EH (cell line): ENCODE measurements around the gene POLR2L.

Experiments used
- DNase-seq: peaks from one replicate; pipeline ENCODE4 v3.0.0-alpha.2; 2015; ENCODE audit warnings: low read depth

POLR2L gene

GRCh38 chr11:854601-855329, 12.4 kb upstream of the POLR2L start:
- DNase-seq: no peak

- DNase-seq: no peak
Measured at GRCh38 chr11:853682-854448, 11.5 kb upstream of the POLR2L start.

- DNase-seq: no peak
Measured at GRCh38 chr11:852762-853161, 10.4 kb upstream of the POLR2L start.

DNA sequence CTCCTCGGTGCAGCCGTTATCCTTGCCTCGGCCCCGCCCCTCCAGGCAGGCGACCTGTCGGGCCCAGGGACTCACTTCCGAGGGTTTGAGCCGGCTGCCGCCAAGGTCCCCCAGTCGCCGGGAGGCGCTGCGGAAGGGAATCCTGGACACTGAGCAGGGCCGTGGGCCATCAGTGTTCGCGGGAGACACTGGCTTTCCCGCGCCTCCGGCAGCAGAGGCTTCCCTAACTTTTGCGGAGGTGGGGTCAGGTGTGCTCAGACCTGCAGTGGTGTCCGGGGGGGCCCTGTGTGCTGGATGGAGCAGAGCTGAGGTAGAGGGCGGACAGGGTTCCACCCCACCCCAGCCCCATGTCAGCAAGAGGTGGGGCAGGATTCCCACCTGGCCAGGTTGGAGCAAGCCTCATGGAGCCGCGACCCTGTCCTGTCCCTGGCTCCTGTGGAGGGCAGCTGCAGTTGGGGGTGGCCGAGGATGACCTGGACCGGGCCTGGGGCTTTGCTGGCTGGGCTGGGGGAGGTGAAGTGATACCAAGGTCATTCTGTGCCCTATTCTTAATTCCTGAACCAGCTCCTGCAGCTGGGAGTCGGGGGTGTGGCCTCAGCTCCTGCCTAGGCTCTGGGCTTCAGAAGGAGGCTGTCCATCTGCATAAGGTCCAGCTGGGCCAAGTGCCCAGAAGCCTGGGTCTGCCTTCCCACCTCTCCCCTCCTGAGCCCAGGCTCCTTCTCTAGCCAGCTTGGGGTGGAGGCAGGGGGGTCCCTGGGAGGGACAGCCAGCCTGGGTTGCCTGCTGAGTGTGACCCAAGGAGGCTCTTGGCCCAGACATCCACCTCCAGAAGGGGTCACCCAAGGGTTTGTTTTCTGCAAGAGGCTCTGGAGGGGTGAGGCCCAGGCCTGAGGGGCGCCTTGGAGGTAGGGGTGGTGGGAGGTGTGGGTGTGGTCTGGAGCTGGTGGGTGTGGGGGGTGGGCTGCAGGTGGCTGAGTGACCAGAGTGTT, 8.7 kb upstream of the POLR2L start:
- DNase-seq: no peak

- no peak for DNase-seq
Measured at GRCh38 chr11:849951-850774, 7.8 kb upstream of the POLR2L start.

DNA sequence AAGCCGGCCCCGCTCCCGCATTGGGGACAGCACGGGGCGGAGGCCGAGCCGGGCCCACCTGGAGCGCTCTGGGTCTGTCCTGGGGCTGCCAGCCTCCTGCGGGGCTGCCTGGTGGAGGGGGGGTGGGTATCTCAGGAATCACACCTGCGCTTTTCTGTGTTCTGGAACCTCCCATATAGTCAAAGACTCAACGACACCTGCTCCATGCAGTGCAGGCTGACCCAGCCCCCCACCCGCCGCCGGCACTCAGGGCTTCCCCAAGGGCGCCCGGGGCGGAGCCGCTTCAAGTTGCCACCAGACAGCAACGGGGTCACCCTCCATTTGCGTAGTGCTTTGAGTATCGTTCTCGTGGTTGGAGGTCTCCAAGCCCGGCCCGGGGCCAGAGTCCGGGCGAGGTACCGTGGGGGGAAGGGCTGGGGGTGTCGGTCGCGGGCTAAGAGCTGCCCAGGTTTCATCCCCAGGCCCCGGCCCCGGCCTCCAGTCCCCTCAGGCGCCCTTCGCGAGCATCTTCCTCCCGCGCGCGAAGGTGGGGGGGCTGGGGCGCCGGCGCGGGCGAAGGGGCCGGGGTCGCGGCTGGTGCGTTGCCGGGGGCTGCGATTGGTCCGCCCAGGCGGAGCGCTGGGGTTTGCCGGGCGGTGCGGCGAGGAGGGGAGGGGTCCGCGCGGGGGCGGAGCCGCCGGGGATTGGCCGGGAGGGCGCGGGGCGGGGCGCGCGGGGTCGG, 6.9 kb upstream of the POLR2L start:
- DNase-seq: no peak

DNA sequence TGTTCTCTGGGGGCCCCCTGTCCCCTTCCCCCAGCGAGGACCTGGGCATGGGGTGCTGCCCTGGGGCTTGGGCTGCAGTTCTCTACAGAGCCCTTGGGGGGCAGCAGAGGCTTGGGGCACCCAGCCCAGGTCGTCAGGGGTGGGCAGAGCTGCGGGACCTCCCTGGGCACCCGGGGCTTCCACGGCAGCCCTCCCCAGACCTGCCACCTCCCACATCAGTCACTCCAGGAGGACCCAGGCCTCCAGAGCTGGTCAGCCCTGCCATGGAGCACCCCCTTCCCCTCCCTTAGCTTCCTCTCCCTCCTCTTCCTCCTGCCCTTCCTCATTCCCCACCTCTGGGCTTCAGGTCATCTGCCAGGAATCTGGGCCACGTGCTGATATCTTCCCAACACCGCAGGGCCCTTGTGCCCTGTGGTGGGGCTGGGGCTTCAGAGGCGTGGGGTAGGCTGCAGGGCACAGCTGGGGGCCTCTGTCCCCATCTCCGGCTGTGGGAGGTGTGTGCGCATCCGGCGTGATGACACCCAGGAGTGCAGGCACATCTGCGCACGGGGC, 6.1 kb upstream of the POLR2L start:
- peak; percentile 52 for DNase-seq

DNA sequence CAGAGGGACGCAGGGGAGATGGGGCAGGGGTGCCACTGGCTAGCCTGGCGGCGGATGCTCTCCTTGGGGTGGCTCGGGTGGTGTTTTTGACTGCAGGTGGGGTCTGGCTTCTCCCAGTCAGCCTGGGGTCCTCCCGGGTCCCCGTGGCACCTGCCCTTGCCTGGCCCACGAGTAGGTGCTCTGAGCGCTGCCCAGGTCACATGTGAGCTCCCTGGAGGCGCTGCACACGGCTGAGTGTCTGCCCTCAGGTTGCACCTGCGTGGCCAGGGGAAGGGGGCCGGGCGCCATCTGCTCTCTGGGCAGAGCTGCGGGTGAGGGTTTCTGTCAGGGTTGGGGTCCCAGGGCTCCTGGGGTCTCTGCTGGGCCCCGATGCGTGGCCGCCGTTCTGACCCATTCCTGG, 5.5 kb upstream of the POLR2L start:
- DNase-seq: no peak

DNA sequence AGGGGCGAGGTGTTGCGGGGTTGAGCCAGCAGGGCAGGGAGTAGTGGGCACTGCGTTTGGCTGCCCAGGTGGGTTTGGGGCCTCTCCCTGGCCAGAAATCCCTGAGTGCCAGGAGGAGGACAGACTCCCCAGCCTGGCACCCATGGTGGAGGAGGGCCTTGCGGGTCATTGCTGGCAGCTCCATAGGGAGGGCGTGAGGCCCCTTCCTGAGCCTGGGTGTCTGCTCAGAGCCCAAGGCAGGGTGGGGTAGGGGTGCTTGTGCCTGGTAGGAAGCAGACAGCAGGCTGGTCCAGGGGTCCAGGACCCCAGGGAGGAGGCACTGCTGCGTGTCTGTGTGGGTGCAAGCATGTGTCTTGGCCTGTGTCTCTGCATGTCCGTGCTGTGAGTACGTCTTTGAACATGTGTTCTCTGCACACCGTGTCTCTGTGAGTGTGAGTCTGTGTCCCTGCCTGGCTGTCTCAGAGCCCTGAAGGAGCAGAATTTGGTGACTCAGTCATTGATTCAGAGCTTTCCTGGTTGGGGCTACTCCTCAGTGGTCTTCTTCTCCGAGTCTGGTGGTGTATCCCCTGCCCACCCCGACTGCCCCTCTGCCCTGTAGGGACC, 4.3 kb upstream of the POLR2L start:
- DNase-seq: peak; percentile 60

GRCh38 chr11:845872-846495, 3.7 kb upstream of the POLR2L start:
- DNase-seq: peak; percentile 64

- peak; percentile 92 for DNase-seq
Measured at GRCh38 chr11:844693-845644, 2.6 kb upstream of the POLR2L start.

DNA sequence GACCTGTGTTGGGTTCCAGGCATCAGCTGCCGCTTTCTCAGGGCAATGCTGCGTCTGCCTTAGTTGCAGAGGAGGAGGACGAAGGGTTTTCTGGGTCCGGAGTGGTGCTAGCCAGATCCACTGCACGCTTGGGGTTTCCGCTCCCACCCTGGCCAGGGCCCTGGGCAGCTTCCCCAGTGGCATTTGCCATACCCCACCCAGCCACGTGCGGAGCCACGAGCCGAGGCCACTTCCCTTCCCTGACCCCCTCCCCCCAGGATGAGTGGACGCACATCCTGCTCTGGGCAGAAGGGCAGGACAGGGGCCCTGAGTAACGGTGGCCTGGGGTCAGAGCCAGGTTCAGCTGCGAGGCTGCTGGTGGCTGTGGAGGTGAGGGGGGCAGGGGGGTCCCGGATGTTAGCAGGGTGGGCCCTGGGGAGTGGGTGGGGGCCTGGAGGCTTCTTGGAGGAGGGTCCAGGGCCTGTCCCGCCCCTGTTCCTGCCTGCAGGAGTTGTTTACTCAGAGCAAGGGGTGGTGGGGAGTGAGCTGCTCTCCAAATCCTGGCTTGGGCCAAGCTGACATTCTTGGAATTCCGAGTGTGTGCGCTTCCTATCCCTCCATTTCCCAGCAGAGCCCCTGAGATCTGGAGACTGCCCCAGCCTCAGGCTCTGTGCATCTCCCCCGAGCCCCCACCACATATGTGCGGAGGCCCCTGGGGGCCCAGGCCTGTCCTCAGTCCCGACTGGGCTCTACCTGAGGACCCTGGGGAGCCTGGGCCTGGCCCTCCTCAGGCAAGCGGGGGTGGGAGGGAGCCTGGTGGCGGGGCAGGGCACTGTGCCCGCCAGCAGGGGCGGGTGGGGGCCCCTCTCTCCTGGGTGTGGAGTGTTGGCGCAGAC, 1.7 kb upstream of the POLR2L start:
- peak; percentile 98 for DNase-seq

- peak; percentile 33 for DNase-seq
Measured at GRCh38 chr11:843086-843734, 881 bp upstream of the POLR2L start.

- no peak for DNase-seq
Measured at GRCh38 chr11:841981-842369, 354 bp downstream of the POLR2L start.

DNA sequence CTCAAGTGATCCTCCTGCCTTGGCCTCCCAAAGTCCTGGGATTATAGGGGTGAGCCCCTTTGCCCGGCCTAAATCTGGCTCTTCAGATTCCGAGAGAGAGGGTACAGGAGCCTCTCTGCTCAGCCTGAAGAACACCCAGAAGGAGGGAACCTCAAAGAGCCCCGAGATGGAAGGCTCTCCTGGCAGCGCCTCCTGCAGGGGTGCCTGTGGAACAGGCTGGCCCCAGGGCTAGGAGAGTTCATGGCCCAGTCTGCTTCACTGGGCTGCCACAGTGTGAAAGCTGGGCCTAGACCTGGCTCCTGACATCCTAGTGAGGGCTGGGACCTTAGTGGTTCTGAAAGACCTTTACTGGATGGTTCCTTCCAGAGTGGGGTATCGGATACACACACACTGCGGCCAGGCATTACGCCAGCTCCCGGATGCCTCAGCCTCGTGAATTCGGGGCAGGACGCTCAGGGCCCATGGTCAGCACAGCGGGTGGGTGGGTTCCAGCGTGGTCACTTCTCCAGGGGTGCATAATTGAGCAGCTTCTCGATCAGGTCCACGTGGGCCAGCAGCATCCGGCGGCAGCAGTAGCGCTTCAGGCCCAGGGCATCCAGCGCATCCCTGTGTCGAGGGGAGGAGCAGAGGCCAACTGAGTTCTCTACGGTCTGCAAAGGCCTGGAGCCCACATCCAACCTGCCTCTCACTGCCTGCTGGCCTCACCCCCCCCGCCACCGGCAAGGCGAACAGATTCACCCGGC, 2.3 kb downstream of the POLR2L start:
- peak; percentile 31 for DNase-seq

GRCh38 chr11:839280-839623, 3.1 kb downstream of the POLR2L start:
- DNase-seq: no peak
